Panc1 (cell line): ENCODE results near the gene CRYBA1. TPM values are rescaled to one million over a fixed set of nuclear protein-coding genes. Genes with fewer than 3 reads are reported as not detected.

Experiments used
- ATAC-seq: fragments of 200-7000 bp; cut with Tn5 transposase; 2 replicates; pipeline ENCODE4 v1.9.1; 2020; ENCODE audit warnings: mild to moderate bottlenecking, moderate library complexity
- BruUV-seq: library from RNA; stranded (reverse); fragments of 400-500 nt; replicated peaks from 2 replicates; lab custom pipeline; 2021; lab: Mats Ljungman, UMichigan
- CTCF ChIA-PET: fragments of 300-600 bp; sonication (Branson Sonifier 250); formaldehyde crosslinking; loops from one replicate; lab custom pipeline; 2022; ENCODE audit warnings: antibody characterized with exemption; lab: Charles Lee
- POLR2A ChIA-PET: fragments of 300-600 bp; sonication (Branson Sonifier 250); formaldehyde crosslinking; loops from one replicate; lab custom pipeline; 2022; ENCODE audit warnings: antibody characterized with exemption; lab: Charles Lee
- DNase-seq: peaks from one replicate; pipeline ENCODE4 v3.0.0-alpha.2; 2010; ENCODE audit warnings: low read depth, low spot score
- H3K27ac ChIP-seq: 2 replicates; pipeline ENCODE4 v1.5.1; 2011; ENCODE audit warnings: mild to moderate bottlenecking, low read length, inconsistent platforms
- H3K27me3 ChIP-seq: fragments of 200-500 bp; sonication (Bioruptor generic); 2 replicates; pipeline ENCODE4 v1.6.0; 2014; ENCODE audit warnings: low read length, inconsistent platforms; ENCODE audit not compliant: control insufficient read depth, insufficient read depth
- H3K36me3 ChIP-seq: fragments of 200-500 bp; sonication (Bioruptor generic); 2 replicates; pipeline ENCODE4 v1.5.1; 2014; ENCODE audit warnings: inconsistent platforms, mild to moderate bottlenecking, low read length, moderate library complexity; ENCODE audit not compliant: control insufficient read depth, insufficient read depth
- H3K4me1 ChIP-seq: 2 replicates; pipeline ENCODE4 v1.5.1; 2011; ENCODE audit warnings: inconsistent platforms, mild to moderate bottlenecking, low read length, moderate library complexity; ENCODE audit not compliant: control insufficient read depth, insufficient read depth
- H3K4me3 ChIP-seq, 2 experiments: 2 replicates each; pipeline ENCODE4 v1.5.1; 2011 to 2012; ENCODE audit warnings: low read depth in 2 of 2, low read length in 2 of 2, mild to moderate bottlenecking in 2 of 2, inconsistent platforms in 1 of 2, moderate library complexity in 1 of 2
- H3K9me3 ChIP-seq: fragments of 200-500 bp; sonication (Bioruptor generic); 2 replicates; pipeline ENCODE4 v1.5.1; 2014; ENCODE audit warnings: low read depth, mild to moderate bottlenecking, inconsistent platforms, low read length, moderate library complexity; ENCODE audit not compliant: control insufficient read depth, insufficient read depth
- CTCF ChIP-seq: fragments of 450-650 bp; IDR thresholded peaks from 2 replicates; pipeline ENCODE4 v1.5.1; 2017; ENCODE audit warnings: mild to moderate bottlenecking
- POLR2AphosphoS5 ChIP-seq: IDR thresholded peaks from 2 replicates; pipeline ENCODE4 v1.6.1; 2012; ENCODE audit warnings: mild to moderate bottlenecking, low read depth, low read length, moderate library complexity
- SIN3A ChIP-seq: IDR thresholded peaks from 2 replicates; pipeline ENCODE4 v1.6.1; 2012; ENCODE audit warnings: low read depth, mild to moderate bottlenecking, low read length, moderate library complexity, borderline replicate concordance; ENCODE audit not compliant: insufficient read depth
- TCF7L2 ChIP-seq: IDR thresholded peaks from 2 replicates; pipeline ENCODE4 v1.6.1; 2011; ENCODE audit warnings: mild to moderate bottlenecking, low read depth, low read length, inconsistent platforms
- in situ Hi-C: cut with HindIII; loops from 2 replicates; pipeline ENCODE4 v1.10.0; 2016; ENCODE audit warnings: low sequenced_read_pairs, low pct_unique_long_range_greater_than_20kb
- intact Hi-C: fragments of 100-400 bp; cut with micrococcal nuclease; formaldehyde crosslinking; loops from one replicate; pipeline ENCODE4 v1.10.0; 2022; ENCODE audit not compliant: unreplicated experiment
- total RNA-seq: library from RNA; stranded (reverse); gene quantifications from one replicate; pipeline ENCODE4 v1.2.1, GENCODE V29; 2021; ENCODE audit not compliant: unreplicated experiment
- TF ChIP-seq, protein P1 (sequence below), 2 experiments: IDR thresholded peaks; 2 replicates each; pipeline ENCODE4 v1.6.1; 2011 to 2012; ENCODE audit warnings: low read depth in 2 of 2, control low read depth in 1 of 2, low read length in 1 of 2, mild to moderate bottlenecking in 1 of 2, moderate library complexity in 1 of 2; ENCODE audit not compliant: insufficient read depth in 1 of 2

Gene CRYBA1
- total RNA-seq, 1 experiment from 2014 or later, result not detected

DNA sequence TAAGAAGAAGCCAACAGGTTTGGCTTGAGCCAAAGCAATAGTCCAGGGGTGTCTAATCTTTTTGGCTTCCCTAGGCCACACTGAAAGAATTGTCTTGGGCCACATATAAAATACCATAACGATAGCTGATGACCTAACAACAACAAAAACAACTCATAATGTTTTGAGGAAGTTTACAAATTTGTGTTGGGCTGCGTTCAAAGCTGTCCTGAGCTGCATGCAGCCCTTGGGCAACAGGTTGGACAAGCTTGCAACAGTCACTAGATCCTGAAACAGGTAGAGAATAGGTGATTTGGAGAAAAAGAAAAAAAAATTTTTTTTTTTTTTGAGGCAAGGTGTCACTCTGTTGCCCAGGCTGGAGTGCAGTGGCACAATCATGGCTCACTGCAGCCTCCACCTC is 4.5 kb downstream of the CRYBA1 start:
- in situ Hi-C loops (no loop called here), intact Hi-C loops (no loop called here)
- no peak overlapping the region for H3K27ac ChIP-seq
- ATAC-seq (no peak), DNase-seq (no peak)
- TF ChIP-seq POLR2AphosphoS5 (no peak), TCF7L2 (no peak), SIN3A (no peak), CTCF (no peak)
- TF ChIP-seq, protein P1, sequence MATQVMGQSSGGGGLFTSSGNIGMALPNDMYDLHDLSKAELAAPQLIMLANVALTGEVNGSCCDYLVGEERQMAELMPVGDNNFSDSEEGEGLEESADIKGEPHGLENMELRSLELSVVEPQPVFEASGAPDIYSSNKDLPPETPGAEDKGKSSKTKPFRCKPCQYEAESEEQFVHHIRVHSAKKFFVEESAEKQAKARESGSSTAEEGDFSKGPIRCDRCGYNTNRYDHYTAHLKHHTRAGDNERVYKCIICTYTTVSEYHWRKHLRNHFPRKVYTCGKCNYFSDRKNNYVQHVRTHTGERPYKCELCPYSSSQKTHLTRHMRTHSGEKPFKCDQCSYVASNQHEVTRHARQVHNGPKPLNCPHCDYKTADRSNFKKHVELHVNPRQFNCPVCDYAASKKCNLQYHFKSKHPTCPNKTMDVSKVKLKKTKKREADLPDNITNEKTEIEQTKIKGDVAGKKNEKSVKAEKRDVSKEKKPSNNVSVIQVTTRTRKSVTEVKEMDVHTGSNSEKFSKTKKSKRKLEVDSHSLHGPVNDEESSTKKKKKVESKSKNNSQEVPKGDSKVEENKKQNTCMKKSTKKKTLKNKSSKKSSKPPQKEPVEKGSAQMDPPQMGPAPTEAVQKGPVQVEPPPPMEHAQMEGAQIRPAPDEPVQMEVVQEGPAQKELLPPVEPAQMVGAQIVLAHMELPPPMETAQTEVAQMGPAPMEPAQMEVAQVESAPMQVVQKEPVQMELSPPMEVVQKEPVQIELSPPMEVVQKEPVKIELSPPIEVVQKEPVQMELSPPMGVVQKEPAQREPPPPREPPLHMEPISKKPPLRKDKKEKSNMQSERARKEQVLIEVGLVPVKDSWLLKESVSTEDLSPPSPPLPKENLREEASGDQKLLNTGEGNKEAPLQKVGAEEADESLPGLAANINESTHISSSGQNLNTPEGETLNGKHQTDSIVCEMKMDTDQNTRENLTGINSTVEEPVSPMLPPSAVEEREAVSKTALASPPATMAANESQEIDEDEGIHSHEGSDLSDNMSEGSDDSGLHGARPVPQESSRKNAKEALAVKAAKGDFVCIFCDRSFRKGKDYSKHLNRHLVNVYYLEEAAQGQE (IDR thresholded peaks at IDR 0.05; ENCODE audit: insufficient read depth in 1 of 2, low read depth in 2 of 2, low read length in 1 of 2), result no peak
- H3K4me3 ChIP-seq, result no peak overlapping the region
- H3K27me3 ChIP-seq, result no peaks in the 10 kb centered on the region
- no peaks in the 10 kb centered on the region for H3K4me1 ChIP-seq
- H3K36me3 ChIP-seq, result no peaks in the 10 kb centered on the region
- POLR2A ChIA-PET, result no interaction called here
- no TSS peak for BruUV-seq
- H3K9me3 ChIP-seq, result no peaks in the 10 kb centered on the region
- CTCF ChIA-PET, result interaction anchor here (0.5 to 1.7 kb wide), 4 partner anchors 9 to 133 kb away, joined by 3 to 6 read pairs (median 4); no protein-coding TSS in a partner anchor

DNA sequence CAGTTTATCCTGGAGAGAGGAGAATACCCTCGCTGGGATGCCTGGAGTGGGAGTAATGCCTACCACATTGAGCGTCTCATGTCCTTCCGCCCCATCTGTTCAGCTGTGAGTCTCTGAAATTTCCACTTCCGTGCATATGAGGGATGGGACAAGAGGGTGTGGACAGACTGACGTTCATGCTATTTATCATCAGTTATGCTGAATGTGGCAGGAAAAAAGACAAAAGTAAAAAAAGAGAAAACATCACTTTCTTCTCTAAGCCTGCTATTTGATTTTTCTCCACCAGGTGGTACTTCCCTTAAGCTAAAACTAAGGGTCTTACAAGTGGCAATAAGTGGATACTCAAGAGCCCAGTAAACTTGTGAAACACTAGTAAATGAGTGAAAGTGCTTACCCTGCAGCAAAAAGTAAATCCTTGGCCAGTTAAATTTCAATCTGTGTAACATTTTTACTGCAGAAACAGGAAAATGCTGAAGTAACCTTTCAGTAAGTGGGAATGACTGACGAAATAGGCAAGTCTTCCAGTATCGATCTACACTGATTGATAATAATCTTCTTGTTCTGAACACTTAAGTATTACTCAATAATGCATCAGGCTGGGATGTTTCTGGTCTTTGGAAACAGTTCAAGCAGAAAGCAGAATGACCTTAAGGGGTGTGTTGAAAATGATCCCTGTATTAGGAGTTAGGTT is 5.6 kb downstream of the CRYBA1 start:
- Histone ChIP-seq H3K27ac (no peak overlapping the region), H3K9me3 (no peaks in the 10 kb centered on the region), H3K4me1 (0 out of 2 replicates have a peak, but pooled peaks cover 3% of the 10 kb centered on the region), H3K4me3 (no peak overlapping the region), H3K36me3 (no peaks in the 10 kb centered on the region), H3K27me3 (no peaks in the 10 kb centered on the region)
- ChIA-PET CTCF (interaction anchor here (0.6 to 1.7 kb wide), 6 partner anchors 8 to 362 kb away, joined by 3 to 6 read pairs (median 5); no protein-coding TSS in a partner anchor), POLR2A (no interaction called here)
- ATAC-seq (no peak; the same call in 1 of the 2 replicates), DNase-seq (no peak)
- in situ Hi-C loops (no loop called here), intact Hi-C loops (no loop called here)
- TF ChIP-seq CTCF (peak; percentile 58), POLR2AphosphoS5 (no peak; the same call in 1 of the 2 replicates), SIN3A (no peak), TCF7L2 (no peak)
- TF ChIP-seq, protein P1 (IDR thresholded peaks at IDR 0.05; ENCODE audit: insufficient read depth in 1 of 2, low read depth in 2 of 2, low read length in 1 of 2), result no peak
- no TSS peak for BruUV-seq
